ENCODE data around the gene EIF2A.
"Not testable (repeated sequence)": the region's sequence is repeated elsewhere in the genome, so short reads cannot be mapped to it uniquely, and the experiment has no call there.

Gene EIF2A

DNA sequence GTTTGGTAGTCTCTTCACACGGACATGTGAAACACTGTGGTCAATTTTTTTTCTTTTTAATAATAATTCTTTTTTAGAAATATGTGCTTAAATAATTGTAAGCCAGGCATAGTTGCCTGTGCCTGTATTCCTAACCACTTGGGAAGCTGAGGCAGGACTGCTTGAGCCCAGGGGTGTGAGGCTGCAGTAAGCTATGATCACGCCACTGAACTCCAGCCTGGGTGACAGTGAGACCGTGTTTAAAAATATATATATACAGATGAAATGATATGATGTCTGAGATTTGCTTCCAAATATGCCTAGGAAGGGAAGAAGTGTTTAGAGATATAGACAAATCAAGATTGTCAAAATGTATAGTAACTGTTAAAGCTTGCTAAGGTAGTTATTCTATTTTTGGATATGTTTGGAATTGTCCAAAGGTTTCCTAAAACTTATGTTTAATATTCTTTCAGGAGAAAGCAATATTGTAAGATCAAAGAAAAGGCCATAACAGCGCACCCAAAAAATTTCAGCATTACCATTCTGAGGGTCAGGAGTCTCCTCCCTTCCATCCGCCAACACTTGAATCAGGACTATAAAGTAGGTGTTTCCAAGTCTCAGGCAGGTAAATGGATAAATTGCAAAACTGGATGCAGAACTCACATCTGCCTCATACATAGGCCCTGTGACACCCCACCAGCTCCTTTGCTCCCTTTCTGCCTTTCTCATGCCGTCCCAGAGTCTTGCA lies 56.0 kb downstream of the EIF2A start:
- no peak for DNase-seq (ENCODE audit: low read depth)

DNA sequence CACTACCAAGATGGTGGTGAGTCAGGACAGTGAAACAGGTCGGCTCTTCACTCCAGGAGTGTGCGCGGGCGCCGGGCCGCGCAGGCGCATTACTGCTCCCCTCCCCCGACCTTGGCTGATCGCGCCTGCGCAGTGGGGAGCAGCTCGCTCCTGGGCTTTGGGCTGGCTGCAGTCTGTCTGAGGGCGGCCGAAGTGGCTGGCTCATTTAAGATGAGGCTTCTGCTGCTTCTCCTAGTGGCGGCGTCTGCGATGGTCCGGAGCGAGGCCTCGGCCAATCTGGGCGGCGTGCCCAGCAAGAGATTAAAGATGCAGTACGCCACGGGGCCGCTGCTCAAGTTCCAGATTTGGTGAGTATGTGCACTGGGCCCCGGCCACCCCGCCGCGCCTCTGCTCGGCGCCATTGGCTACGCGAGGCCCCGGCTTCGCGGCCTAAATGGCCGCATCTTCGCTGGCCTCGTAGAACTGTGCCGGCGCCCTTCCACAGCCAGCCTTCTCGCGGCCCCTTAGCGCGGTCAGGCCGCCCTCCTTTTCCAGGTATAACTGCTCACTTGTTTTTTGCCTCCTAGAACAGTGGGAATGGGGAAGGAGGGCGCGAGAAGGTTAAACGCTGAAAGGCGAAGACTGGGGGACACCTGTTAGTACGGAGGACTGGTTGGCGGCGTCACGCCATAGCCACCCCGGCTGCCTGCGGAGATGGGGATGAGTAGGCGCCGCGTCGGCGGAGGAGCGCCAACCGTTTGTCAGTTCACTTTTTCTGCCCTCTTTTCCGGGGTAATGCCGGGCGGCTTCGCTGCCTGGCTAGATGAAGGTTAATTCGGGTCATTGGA lies 56.8 kb downstream of the EIF2A start, which contains the start of gene SELENOT:
Gene SELENOT (plus strand): TSS at position 169 of the 827 bp plus-strand sequence. CDS start 42 bp downstream, at position 211.
- DNase-seq (ENCODE audit: low read depth), result peak; percentile 91

DNA sequence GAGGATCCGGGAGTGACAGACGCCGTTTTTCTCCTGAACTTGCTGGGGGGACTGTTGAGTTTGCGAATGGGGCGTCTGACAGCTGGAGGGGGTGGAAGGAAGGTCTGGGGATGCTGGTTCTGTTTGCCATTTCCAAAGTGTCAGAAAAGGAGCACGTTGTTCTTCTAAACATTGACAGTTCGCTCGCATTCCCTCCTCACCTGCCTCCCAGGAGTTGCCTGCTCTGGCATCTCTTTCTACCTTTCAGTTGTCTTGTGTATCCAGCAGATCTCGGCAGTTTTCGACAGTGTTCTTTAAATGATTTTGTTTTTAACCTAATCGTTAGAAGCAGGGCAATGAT lies 57.4 kb downstream of the EIF2A start:
- DNase-seq (ENCODE audit: low read depth), result no peak

DNA sequence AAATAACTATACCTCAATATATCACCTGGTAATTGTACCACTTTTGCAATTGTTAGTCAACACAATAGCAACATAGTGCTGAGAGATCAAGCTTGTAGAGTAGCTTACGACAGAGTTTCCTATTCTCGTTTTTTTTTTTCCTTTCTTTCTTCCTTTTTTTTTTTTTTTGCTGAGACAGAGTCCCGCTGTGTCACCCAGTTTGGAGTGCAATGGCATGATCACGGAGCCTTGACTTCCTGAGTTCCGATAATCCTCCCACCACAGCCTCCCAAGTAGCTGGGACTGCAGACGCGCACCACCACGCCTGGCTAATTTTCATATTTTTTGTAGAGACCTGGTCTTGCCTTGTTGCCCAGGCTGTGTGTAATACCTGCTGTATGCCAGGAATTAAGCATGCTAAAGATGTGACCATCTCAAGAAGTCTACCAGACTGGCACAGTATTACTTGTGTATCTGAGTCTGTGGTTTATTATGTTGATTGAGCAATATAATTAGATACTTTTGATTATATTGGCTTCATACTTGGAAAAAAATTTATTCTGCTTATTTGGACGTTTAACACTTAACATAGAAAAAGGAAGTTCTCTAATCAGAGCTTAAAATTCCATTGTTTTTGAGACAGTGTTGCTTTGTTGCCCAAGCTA lies 59.5 kb downstream of the EIF2A start:
- no peak for DNase-seq (ENCODE audit: low read depth)

DNA sequence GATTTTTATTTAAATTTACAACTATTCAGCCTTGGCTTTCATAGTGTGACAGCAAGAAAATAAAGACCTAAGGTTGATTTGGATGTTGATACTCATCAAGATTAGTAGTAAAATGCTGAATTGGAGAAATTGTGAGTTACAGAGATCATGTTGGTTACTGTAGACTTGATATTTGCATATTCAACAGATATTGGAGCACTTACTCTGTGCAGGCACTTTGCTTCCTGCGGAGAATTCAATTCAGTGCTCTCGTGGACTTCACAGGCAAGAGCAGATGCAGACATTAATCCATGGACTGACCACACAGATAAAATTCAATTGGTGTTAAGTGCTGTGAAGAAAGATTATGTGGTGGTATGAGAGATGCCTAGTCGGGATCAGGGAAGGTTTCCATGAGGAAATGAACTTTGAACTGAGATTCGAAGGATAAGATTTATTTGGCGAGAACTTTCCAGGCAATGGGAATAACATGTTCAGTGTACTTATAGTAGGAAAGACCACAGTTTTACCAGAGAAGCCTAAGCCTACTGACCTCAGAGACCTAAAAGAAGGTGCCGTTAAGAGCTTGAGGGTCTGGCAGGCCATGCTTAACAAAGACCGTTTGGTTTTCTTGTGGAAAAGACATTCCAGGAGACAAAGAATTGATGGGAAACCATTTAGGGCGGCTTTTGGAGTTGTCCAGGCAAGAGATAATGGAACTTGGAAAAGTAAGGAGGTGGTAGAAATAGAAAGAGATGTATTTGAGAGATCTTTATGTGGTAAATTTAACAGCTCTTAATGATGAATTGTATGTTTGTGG lies 60.9 kb downstream of the EIF2A start:
- DNase-seq (ENCODE audit: low read depth), result no peak

DNA sequence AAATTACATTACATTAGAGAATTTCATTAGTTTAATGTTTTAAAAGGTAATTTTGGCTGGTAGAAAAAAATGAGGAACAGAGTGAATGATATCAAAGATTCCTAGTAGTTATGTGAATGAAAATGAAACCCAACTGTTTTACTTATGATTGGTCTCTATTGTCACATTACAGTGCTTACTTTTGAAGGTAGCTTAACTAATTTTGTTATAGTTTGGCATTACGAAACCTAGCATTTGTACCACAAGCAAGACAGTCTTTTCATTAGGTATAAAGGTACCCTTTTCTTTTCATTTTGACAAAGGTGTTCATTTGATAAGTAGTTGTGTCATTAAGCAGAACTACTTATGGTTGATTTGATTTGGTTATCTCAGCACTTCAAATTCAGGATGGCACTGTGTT lies 63.4 kb downstream of the EIF2A start:
- no peak for DNase-seq (ENCODE audit: low read depth)

DNA sequence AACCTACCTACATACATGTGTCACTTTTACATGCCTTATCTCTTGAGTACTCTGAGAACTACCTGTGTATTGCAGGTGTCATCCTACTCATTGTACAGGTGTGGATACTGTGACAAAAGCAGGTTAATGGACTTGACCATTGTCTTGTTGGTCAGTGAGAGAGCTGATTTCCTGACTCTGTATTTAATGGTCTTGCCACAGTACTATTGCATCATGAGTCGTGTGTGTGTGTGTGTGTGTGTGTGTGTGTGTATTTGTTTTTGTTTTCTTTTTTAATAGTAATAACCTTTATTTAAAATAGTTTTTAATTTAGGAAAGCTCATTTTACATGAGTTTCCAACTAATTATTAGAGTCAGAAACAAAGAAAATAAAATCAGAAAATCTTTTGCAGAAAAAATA lies 64.2 kb downstream of the EIF2A start:
- no peak for DNase-seq (ENCODE audit: low read depth)

DNA sequence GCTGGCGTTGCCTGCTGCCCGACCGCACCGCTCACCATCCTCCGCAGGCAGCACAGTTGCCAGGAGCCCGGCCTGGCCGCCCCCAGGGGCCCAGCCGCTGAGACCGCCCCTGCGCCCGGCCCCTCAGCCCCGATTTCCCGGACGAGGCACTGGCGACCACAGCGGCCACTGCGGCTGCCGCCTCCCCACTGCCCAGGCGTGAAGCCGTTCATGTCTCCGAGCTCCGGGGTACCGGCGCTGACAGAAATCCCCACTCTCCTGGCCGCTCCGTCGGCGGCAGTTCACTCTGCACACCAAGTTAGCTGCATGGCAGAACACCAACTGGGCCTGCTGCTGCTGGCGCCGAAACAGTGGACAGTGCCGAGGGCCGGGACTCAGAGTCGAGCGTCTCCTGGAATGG lies 65.1 kb downstream of the EIF2A start:
- no peak for DNase-seq (ENCODE audit: low read depth)

DNA sequence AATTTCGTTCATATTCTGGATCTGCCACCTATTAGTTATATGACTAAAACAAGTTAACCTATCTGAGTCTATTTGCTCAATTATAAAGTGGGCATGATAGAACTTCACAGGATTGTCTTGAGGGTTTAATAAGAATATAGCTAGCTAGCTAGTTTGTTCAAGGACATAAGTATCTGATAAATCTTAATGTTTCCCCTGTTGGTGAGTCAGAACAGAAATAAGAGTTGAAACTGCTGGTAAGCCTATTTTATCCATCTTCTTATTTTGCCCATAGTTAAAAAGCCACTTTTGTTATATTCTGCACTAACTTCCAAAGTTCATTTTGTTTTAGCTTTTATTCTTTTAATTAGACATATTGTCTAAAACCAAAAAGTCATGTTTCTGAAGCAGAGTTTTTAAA lies 65.9 kb downstream of the EIF2A start:
- no peak for DNase-seq (ENCODE audit: low read depth)

DNA sequence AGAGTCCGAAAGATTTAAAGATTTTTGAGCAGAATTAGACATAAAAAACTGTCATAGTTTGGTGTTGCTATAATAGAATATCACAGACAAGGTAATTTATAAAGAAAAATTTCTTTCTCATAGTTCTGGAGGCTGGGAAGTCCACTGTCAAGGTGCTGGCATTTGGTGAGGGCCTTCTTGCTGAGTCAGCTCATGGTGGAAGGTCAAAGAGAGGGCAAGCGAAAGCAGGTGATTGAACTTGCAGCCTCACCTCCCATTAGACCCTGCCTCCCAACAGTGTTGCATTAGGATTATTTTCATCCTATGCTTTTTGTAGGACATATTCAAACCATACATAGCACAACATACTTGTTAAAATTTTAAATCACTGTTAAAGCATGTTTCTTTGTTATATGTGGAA lies 66.4 kb downstream of the EIF2A start:
- no peak for DNase-seq (ENCODE audit: low read depth)

DNA sequence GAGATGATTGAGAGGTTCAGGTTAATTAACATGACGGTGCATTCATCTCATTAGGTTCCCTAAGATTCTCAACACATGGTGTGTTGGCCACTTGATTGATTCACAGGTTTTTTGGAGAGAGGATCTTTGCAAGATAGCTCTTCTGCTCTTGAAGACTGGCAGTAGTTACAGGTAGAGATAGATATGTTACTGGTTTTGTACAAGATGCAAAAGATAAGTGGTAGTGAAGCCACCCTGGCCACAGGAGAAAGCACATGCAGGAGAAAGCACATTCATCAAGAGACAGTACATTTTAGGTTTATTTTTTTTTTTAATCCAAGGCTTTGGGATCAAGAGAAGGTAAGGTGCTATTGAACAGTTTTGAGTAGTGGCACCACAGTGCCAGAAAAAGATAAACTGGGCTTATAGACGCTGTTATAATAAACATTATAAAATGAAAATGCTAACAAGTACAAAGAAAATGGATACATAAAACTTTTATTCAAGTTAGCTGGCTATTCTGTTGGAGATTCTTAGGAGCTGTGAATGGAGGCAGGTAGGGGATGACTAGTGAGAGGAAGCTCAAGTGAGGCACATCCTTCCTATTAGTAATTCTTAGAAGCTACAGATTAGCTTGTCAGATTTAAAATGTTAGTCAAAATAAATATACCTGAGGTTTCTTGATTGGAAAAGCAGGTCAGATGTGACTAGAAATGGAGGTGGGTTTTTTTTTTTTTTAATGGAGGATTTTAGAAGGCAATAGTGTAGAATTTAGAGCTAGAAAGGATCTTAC lies 67.3 kb downstream of the EIF2A start:
- DNase-seq (ENCODE audit: low read depth), result no peak

DNA sequence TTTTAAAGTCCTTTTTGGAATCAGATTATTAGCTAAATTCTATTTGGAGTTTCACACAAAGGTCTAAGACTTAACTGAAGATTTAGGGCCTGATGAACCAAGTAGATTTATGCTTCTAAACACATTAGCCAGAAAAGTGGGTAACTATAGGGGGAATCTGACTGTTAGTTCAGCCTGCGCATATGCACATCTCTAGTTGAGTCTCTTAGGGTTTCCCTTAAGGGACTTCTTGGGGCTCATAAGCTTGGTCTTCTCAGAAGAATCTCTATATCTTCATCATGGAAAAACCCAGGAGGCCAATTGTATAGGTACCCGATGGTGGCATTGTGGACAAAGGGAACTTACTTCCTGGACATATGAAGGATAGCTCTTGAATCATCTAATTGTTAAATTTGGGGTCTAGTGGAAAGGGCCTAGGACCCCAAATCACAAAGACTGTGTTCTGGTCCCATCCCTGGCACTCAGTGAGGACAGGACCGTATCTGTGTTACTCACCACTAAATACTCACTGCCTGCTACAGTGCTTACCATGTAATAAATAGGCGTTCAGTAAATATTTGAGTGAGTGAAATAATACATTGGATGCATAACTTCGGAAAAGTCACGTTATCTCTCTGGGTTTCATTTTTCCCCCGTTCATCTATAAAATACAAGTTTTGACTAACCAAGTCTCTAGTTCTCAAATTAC lies 73.6 kb downstream of the EIF2A start:
- no peak for DNase-seq (ENCODE audit: low read depth)

DNA sequence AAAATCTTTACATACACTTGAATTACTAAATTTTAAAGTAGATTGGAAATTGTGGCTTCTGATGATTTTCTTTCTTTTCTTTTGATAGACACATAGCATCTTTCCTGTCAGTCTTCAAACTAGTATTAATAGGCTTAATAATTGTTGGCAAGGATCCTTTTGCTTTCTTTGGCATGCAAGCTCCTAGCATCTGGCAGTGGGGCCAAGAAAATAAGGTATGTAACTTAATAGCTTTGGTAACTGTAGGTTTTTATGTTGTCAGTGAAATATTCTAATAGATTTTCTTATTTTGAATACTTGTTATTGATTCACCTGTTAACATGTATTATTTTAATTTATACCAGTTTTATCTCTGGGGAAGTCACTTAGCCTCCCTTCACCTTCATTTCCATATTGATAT lies 76.4 kb downstream of the EIF2A start:
- not testable (repeated sequence) for DNase-seq (ENCODE audit: low read depth)

DNA sequence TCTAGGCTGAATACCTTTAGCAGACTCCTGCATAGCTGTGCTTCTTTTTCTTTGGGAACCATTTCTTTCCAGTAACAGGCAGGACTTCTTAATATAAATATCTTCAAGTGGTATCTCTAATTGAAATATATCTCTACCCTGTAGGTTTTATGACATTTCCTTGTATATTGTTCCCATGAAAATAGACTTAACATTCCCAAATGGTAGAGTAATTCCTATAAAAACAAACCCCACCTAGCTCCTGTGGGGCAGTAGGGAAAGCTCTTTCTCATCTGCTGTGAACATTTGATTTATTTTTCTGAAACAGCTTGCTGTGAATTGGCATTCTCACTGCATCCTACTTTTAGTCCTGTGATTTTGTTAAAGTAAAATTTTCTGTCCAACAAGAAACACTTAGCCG lies 77.4 kb downstream of the EIF2A start:
- no peak for DNase-seq (ENCODE audit: low read depth)

DNA sequence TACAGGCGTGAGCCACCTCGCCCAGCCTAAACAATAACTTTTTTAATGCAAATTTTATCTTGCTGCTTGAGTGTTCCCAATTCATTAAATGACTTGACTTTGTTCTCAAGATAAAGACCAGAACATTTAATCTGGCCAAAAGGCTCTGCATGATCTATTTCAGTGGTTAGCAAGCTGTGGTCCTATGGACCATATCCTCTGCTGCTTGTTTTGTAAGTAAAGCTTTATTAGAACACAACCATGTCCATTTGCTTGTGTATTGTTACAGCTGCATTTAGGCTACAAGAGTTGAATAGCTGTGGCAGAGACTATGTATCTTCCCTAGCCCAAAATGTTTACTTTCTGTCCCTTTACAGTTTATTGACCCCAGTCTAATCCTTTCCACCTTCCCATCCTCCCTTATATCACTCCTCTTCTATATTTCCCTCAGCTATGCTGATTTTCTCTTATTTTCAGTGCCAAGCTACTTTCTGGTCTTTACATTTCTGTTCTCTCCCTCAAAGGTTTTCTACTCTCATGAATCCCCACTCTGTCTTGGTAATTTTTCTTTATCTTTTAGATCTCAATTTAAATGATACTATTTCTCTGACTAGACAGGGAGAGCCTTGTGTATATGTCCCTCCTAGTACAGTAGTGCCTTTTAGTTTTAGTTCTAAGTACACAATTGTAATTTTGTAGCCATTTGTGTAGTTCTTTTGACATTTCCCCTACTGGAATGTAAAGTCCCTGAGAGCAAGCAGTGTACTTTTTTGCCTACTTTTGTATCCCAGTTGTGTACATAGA lies 79.8 kb downstream of the EIF2A start:
- no peak for DNase-seq (ENCODE audit: low read depth)

DNA sequence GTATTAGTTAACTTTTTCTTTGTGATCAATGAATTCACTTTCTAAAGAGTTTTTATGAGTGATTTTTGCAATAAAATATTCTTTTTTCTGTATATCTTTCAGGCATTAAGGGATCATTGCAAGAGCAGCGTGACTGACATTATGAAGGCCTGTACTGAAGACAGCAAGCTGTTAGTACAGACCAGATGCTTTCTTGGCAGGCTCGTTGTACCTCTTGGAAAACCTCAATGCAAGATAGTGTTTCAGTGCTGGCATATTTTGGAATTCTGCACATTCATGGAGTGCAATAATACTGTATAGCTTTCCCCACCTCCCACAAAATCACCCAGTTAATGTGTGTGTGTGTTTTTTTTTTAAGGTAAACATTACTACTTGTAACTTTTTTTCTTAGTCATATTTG lies 81.0 kb downstream of the EIF2A start:
- no peak for DNase-seq (ENCODE audit: low read depth)

DNA sequence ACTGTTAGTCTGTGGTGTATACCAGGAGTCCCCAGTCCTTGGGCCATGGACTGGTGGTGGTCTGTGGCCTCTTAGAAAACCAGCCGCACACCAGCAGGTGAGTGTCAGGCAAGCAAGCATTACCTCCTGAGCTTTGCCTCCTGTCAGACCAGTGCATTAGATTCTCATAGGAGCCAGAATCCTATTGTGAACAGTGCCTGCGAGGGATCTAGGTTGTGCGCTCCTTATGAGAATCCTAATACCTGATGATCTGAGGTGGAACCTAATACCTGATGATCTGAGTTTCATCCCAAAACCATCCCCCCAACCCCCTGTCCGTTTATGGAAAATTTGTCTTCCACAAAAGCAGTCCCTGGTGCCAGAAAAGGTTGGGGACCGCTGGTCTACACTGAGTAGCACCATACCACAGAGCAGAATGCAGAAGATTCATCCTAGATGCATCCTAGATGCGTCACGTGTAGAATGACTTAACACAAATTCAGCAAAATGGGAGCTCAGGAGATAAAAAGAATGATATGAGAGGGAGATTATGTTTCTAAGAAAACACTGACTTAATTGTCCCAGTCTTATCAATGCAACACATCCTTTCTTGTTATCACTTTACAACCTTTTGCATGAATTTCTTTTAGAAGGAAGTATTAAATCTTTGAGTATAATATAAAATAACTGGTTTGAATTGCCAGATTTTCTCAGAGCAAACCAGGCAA lies 85.1 kb downstream of the EIF2A start:
- DNase-seq (ENCODE audit: low read depth), result no peak

DNA sequence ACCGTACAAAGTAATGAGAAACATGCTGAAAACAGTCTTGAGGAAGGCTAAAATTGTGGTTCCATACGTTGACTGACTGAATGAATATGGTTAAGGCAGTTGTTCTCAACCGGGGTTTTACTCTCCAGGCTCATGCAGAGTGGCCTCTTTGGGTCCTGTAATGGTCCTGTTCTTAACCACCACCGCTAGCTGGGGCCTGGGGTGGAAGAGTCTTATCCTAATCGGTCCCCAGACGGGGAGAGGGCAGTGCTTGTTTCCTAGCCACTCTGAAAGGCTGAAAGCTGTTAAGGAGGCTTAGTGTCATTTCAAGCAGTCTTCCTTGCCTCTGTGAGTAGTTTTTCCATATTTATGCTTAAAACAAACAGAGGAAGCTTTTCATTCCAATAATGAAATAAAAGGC lies 88.5 kb downstream of the EIF2A start:
- DNase-seq (ENCODE audit: low read depth), result no peak

DNA sequence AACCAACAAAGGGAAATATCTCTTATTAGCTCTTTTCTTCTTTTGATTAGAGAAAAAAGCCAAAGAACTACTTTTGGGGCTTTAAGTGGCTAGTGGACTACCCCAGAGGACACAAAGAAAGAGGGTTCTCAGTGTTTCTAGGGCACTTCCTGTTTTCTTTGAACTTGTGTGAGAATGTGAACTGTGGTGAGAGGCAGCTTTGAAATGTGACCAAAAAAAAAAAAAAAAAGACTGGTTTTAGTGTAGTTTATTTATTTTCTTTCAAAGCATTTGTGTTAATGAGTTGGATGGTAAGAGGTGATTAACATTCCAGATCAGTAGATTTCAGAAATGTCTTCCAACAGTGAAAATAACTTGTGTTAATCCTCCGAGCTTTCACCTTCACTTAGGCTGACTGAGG lies 88.9 kb downstream of the EIF2A start:
- no peak for DNase-seq (ENCODE audit: low read depth)
